K562 (cell line): ENCODE measurements around the gene PCCA. TPM values are rescaled to one million over a fixed set of nuclear protein-coding genes. Genes with fewer than 3 reads are reported as not detected.

Experiments
- ATAC-seq: fragments of 200-7000 bp; cut with Tn5 transposase; 3 replicates; pipeline ENCODE4 v1.9.1; 2020; ENCODE audit warnings: moderate library complexity
- BruUV-seq: library from RNA; stranded (reverse); fragments of 400-500 nt; replicated peaks from 2 replicates; lab custom pipeline; 2021; lab: Mats Ljungman, UMichigan
- CTCF ChIA-PET: fragments of 300-600 bp; formaldehyde crosslinking; extraction: SDS; loops from one replicate; lab custom pipeline; 2021; ENCODE audit warnings: low intra/inter-chr PET ratio; lab: Yijun Ruan, JAX
- POLR2A ChIA-PET: fragments of 300-600, 350-650 bp; sonication (Branson Sonifier 250); formaldehyde crosslinking; extraction: SDS; loops from one replicate; lab custom pipeline; 2021; ENCODE audit warnings: antibody characterized with exemption, inconsistent platforms; lab: Yijun Ruan, JAX
- DNase-seq, 4 experiments: peaks; one replicate each; pipeline versions ENCODE4 v3.0.0 to v3.0.0-alpha.2; 2011 to 2018; ENCODE audit warnings: low spot score in 3 of 4, mixed read lengths in 3 of 4; ENCODE audit errors: extremely low read depth in 1 of 4
- FAIRE-seq: peaks from 2 replicates; lab custom pipeline; 2011; peaks lifted over from hg19 to GRCh38; lab: Jason Lieb, UNC
- H2AFZ ChIP-seq: 2 replicates; pipeline ENCODE4 v1.6.0; 2011; ENCODE audit warnings: low read depth, low read length, control low read depth, inconsistent platforms
- H3K27ac ChIP-seq: fragments of 200-600 bp; 3 replicates; pipeline ENCODE4 v1.8.0; 2011; ENCODE audit warnings: low read depth, mild to moderate bottlenecking, control low read depth, inconsistent platforms, low read length, moderate library complexity, mixed read lengths; ENCODE audit errors: extremely low read depth
- H3K27me3 ChIP-seq, 2 experiments: fragments of 300-600 bp in 1 of 2; 2 replicates in 1 of 2; 3 replicates in 1 of 2; pipeline versions ENCODE4 v1.6.0 to v1.8.0; 2011; ENCODE audit warnings: inconsistent platforms in 2 of 2, low read length in 2 of 2, mild to moderate bottlenecking in 1 of 2, mixed read lengths in 1 of 2, moderate library complexity in 1 of 2; ENCODE audit not compliant: control insufficient read depth in 2 of 2, insufficient read depth in 2 of 2
- H3K36me3 ChIP-seq: fragments of 300-600 bp; 3 replicates; pipeline ENCODE4 v1.8.0; 2011; ENCODE audit warnings: mild to moderate bottlenecking, low read length, inconsistent platforms; ENCODE audit not compliant: control insufficient read depth, insufficient read depth
- H3K4me1 ChIP-seq, 2 experiments: fragments of 200-600 bp in 1 of 2; replicated peaks in 1 of 2; 2 replicates in 1 of 2; 3 replicates in 1 of 2; pipeline versions ENCODE4 v1.5.1 to v1.8.0; 2011; ENCODE audit warnings: inconsistent platforms in 2 of 2, low read length in 2 of 2, mild to moderate bottlenecking in 1 of 2, mixed read lengths in 1 of 2, moderate library complexity in 1 of 2; ENCODE audit not compliant: control insufficient read depth in 2 of 2, insufficient read depth in 2 of 2
- H3K4me2 ChIP-seq: 2 replicates; pipeline ENCODE4 v1.6.1; 2011; ENCODE audit warnings: low read length, control low read depth, inconsistent platforms, mixed read lengths; ENCODE audit not compliant: insufficient read depth
- H3K4me3 ChIP-seq: fragments of 200-600 bp; sonication (generic), shearing (Covaris generic); 2 replicates; pipeline ENCODE4 v1.5.1; 2016; ENCODE audit warnings: control low read depth, inconsistent platforms
- H3K79me2 ChIP-seq: fragments of 200-600 bp; 3 replicates; pipeline ENCODE4 v1.8.0; 2011; ENCODE audit warnings: low read length, inconsistent platforms; ENCODE audit not compliant: control insufficient read depth, insufficient read depth
- H3K9ac ChIP-seq, 2 experiments: 2 replicates each; pipeline versions ENCODE4 v1.6.0 to v1.6.1; 2011; ENCODE audit warnings: low read depth in 2 of 2, low read length in 2 of 2, control low read depth in 1 of 2, inconsistent platforms in 1 of 2, mild to moderate bottlenecking in 1 of 2, mixed read lengths in 1 of 2; ENCODE audit not compliant: insufficient read depth in 1 of 2
- H3K9me1 ChIP-seq: one replicate; pipeline ENCODE4 v1.6.0; 2011; ENCODE audit warnings: inconsistent platforms, mild to moderate bottlenecking, low read length, moderate library complexity; ENCODE audit not compliant: control insufficient read depth, insufficient read depth
- H3K9me3 ChIP-seq: replicated peaks from 2 replicates; pipeline ENCODE4 v1.5.1; 2011; ENCODE audit warnings: low read depth, low read length, inconsistent platforms; ENCODE audit not compliant: control insufficient read depth, insufficient read depth
- H4K20me1 ChIP-seq: replicated peaks from 2 replicates; pipeline ENCODE4 v1.6.1; 2011; ENCODE audit warnings: low read length, inconsistent platforms, mixed read lengths; ENCODE audit not compliant: control insufficient read depth, insufficient read depth
- ARHGAP35 ChIP-seq: fragments of 450-650 bp; IDR thresholded peaks from 2 replicates; pipeline ENCODE4 v1.6.1; 2018; ENCODE audit not compliant: partially characterized antibody
- ASH1L ChIP-seq: fragments of 450-650 bp; IDR thresholded peaks from 2 replicates; pipeline ENCODE4 v1.6.1; 2018; ENCODE audit warnings: borderline replicate concordance, mild to moderate bottlenecking, low read depth; ENCODE audit not compliant: partially characterized antibody
- CBX8 ChIP-seq: fragments of 200-600 bp; sonication (generic); IDR thresholded peaks from 2 replicates; pipeline ENCODE4 v1.6.1; 2012; ENCODE audit warnings: borderline replicate concordance, mixed run types, low read depth, mild to moderate bottlenecking, moderate library complexity, mixed read lengths, low read length, control low read depth, inconsistent platforms; ENCODE audit not compliant: poor library complexity, severe bottlenecking; ENCODE audit errors: extremely low read depth
- FOXK1 ChIP-seq: sonication (generic); formaldehyde crosslinking; IDR thresholded peaks from 2 replicates; pipeline ENCODE4 v1.8.0; 2022; ENCODE audit warnings: missing genetic modification reagents, mild to moderate bottlenecking, borderline replicate concordance
- FOXP1 ChIP-seq: sonication (generic); formaldehyde crosslinking; IDR thresholded peaks from 2 replicates; pipeline ENCODE4 v1.8.0; 2022; ENCODE audit warnings: mild to moderate bottlenecking, missing genetic modification reagents
- HIVEP1 ChIP-seq: fragments of 250-450 bp; sonication (Bioruptor Pico); IDR thresholded peaks from 2 replicates; pipeline ENCODE4 v1.4.0; 2020; ENCODE audit warnings: mild to moderate bottlenecking
- ZFP30 ChIP-seq: fragments of 250-450 bp; sonication (Bioruptor Pico); IDR thresholded peaks from 2 replicates; pipeline ENCODE4 v1.8.0; 2022; ENCODE audit warnings: moderate library complexity, mild to moderate bottlenecking, inconsistent platforms, borderline replicate concordance
- ZKSCAN8 ChIP-seq: fragments of 200-800 bp; sonication (Bioruptor generic); IDR thresholded peaks from 2 replicates; pipeline ENCODE4 v1.6.1; 2016; ENCODE audit warnings: missing genetic modification characterization, missing compliant biosample characterization
- ZNF3 ChIP-seq: fragments of 250-450 bp; sonication (Bioruptor Pico); IDR thresholded peaks from 2 replicates; pipeline ENCODE4 v1.5.0; 2021; ENCODE audit warnings: mild to moderate bottlenecking, moderate library complexity
- WGBS: fragments of 100-300 bp; shearing (Covaris generic); methylation state at CpG from one replicate; pipeline ENCODE4 v1.1.6; 2016; ENCODE audit warnings: low coverage, mixed read lengths; ENCODE audit not compliant: insufficient coverage; ENCODE audit errors: missing lambda C conversion rate; 5-methylcytosine and 5-hydroxymethylcytosine counted together
- in situ Hi-C: fragments of 300-500 bp; cut with MboI; formaldehyde crosslinking; loops from 4 replicates; pipeline ENCODE4 v1.15.0; 2018; ENCODE audit warnings: inconsistent platforms, mixed read lengths
- intact Hi-C: fragments of 100-400 bp; cut with micrococcal nuclease; formaldehyde crosslinking; loops from 2 replicates; pipeline ENCODE4 v1.14.2; 2022
- polyA plus RNA-seq, 8 experiments: library from polyadenylated mRNA; depleted of rRNA in 4 of 8; stranded (reverse) in 5 of 8; unstranded in 3 of 8; fragments of >200 nt; fragmentation: Nextera tagmentation in 2 of 8; fragmentation: Illumina TruSeq in 1 of 8; extraction: Ambion mirVana in 2 of 8; extraction: Trizol in 1 of 8; gene quantifications; 2 replicates each; pipeline versions ENCODE4 v1.2.1 to v1.2.3, GENCODE V29; 2011 to 2014; ENCODE audit warnings: inconsistent platforms in 1 of 8, missing spikeins in 1 of 8
- total RNA-seq, 7 experiments: library from RNA; depleted of rRNA in 6 of 7; stranded (reverse); fragments of >200 nt in 6 of 7; fragmentation: Illumina TruSeq in 2 of 7; extraction: Trizol in 2 of 7; gene quantifications; 2 replicates each; pipeline versions ENCODE4 v1.2.1 to v1.2.3, GENCODE V29; 2011 to 2021; ENCODE audit warnings: low replicate concordance in 1 of 7
- TF ChIP-seq, protein P1 (sequence below): fragments of 450-650 bp; IDR thresholded peaks from 2 replicates; pipeline ENCODE4 v1.6.1; 2017; ENCODE audit warnings: mild to moderate bottlenecking, moderate library complexity

PCCA gene
- total and polyA plus RNA-seq, 9 of the 15 experiments (the other 6 are each of a cell fraction or from before 2014, with no cell fraction given), result 5.2 to 14.1 (median 9.7) TPM

- TF ChIP-seq ARHGAP35 (no peak), ZFP30 (no peak), HIVEP1 (CRISPR knock-in tag) (no peak), ZKSCAN8 (CRISPR knock-in tag) (no peak), ZNF3 (CRISPR knock-in tag) (no peak), CBX8 (no peak), FOXP1 (no peak), ASH1L (no peak), FOXK1 (no peak)
- TF ChIP-seq, protein P1, sequence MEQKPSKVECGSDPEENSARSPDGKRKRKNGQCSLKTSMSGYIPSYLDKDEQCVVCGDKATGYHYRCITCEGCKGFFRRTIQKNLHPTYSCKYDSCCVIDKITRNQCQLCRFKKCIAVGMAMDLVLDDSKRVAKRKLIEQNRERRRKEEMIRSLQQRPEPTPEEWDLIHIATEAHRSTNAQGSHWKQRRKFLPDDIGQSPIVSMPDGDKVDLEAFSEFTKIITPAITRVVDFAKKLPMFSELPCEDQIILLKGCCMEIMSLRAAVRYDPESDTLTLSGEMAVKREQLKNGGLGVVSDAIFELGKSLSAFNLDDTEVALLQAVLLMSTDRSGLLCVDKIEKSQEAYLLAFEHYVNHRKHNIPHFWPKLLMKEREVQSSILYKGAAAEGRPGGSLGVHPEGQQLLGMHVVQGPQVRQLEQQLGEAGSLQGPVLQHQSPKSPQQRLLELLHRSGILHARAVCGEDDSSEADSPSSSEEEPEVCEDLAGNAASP, result no peak
- Histone ChIP-seq H3K79me2 (no peaks in the 10 kb centered on the region), H3K4me3 (no peak overlapping the region), H3K9me1 (no peaks in the 10 kb centered on the region), H3K4me1 (no peaks in the 10 kb centered on the region), H3K27ac (no peak overlapping the region), H3K36me3 (no peaks in the 10 kb centered on the region), H3K4me2 (no peak overlapping the region), H2AFZ (no peak overlapping the region), H3K9ac (no peak overlapping the region), H3K27me3 (peaks cover 0 to 3% of the 10 kb centered on the region in 2 experiments; a peak in 1 of 5 replicates), H4K20me1 (no peaks in the 10 kb centered on the region; the same call in 1 of the 2 replicates), H3K9me3 (no peaks in the 10 kb centered on the region)
- no peak for FAIRE-seq
- intact Hi-C loops (loop anchor here (1.0 to 10.0 kb wide), 4 partner anchors 280 to 615 kb away; no protein-coding TSS in a partner anchor), in situ Hi-C loops (loop anchor here (10.0 kb wide), 1 partner anchor 611 kb away; no protein-coding TSS in a partner anchor)
- DNase-seq, result no peak
- no TSS peak for BruUV-seq
- ChIA-PET CTCF (interaction anchor here (1.2 to 2.7 kb wide), 2 partner anchors 599 to 615 kb away, joined by 4 to 22 read pairs; no protein-coding TSS in a partner anchor), POLR2A (no interaction called here)
- WGBS, result 31% methylated on average over 19 of the region's 20 CpGs
- ATAC-seq, result no peak
These were observed 426.5 kb downstream of the PCCA start for GRCh38 chr13:100515410-100515800.
